Measurements from ENCODE around the gene PIAS4.
A peak's percentile ranks its signal among the peaks of the same experiment; 100 is the strongest.

PIAS4 gene

GRCh38 chr19:4063369-4064148 lies 56.0 kb downstream of the PIAS4 start:
- DNase-seq (ENCODE audit: low read depth) = no peak
- TF ChIP-seq, protein P1, sequence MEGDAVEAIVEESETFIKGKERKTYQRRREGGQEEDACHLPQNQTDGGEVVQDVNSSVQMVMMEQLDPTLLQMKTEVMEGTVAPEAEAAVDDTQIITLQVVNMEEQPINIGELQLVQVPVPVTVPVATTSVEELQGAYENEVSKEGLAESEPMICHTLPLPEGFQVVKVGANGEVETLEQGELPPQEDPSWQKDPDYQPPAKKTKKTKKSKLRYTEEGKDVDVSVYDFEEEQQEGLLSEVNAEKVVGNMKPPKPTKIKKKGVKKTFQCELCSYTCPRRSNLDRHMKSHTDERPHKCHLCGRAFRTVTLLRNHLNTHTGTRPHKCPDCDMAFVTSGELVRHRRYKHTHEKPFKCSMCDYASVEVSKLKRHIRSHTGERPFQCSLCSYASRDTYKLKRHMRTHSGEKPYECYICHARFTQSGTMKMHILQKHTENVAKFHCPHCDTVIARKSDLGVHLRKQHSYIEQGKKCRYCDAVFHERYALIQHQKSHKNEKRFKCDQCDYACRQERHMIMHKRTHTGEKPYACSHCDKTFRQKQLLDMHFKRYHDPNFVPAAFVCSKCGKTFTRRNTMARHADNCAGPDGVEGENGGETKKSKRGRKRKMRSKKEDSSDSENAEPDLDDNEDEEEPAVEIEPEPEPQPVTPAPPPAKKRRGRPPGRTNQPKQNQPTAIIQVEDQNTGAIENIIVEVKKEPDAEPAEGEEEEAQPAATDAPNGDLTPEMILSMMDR (IDR thresholded peaks at IDR 0.05; ENCODE audit: low read length, missing control alignments) = peak; percentile 4
- H3K4me3 ChIP-seq (replicated peaks; ENCODE audit: low read depth, low read length) = peak overlapping the region; percentile 72

- TF ChIP-seq, protein P1 (IDR thresholded peaks at IDR 0.05; ENCODE audit: low read length, missing control alignments) = no peak
- peak; percentile 38 for DNase-seq (ENCODE audit: low read depth)
- H3K4me3 ChIP-seq (replicated peaks; ENCODE audit: low read depth, low read length) = peak overlapping the region; percentile 72
Observed at GRCh38 chr19:4064149-4064495, 56.6 kb downstream of the PIAS4 start.

DNA sequence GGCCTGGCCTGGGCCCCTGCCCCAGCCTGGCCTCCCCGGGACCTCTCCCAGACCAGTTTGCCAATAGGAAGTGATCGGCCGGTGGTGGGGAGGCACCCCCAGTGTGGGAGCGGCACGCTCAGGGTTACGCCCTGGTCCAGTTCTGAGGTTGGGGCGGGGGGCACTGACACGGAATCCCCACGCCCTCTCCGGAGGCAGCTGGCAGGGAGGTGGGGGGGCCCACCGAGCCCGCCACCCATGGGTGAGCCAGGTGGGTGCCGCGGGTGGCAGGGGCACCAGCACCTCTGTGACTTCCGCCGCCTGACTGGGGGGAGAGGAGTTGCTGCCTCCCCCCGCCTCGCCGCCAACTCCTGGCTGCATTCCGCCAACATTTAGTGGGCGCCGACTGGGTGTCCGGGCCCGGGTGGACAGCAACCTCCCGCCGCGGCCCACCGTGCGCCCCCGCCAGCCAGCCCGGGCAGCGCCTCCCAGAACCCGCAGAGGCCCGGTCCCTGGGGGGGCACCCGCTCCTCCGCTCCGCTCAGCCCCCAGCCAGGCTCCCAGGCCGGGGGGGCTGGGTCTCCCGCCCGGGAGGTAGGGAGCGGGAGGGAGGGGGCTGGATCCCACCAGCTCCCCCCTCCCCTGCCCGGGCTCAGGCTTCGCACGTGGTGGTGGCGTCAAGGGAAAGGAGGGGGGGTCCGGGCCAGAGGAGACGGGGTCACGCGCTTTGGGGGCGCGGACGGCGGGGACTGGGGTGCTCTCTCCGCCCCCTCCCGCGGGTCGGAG lies 57.1 kb downstream of the PIAS4 start:
- peak overlapping the region; percentile 72 for H3K4me3 ChIP-seq (replicated peaks; ENCODE audit: low read depth, low read length)
- TF ChIP-seq, protein P1 (IDR thresholded peaks at IDR 0.05; ENCODE audit: low read length, missing control alignments) = no peak
- no peak for DNase-seq (ENCODE audit: low read depth)

- TF ChIP-seq, protein P1 (IDR thresholded peaks at IDR 0.05; ENCODE audit: low read length, missing control alignments) = no peak
- peak; percentile 99 for DNase-seq (ENCODE audit: low read depth)
- peak overlapping the region; percentile 79 for H3K4me3 ChIP-seq (replicated peaks; ENCODE audit: low read depth, low read length)
Observed at GRCh38 chr19:4065430-4066175, 58.1 kb downstream of the PIAS4 start.

- TF ChIP-seq, protein P1 (IDR thresholded peaks at IDR 0.05; ENCODE audit: low read length, missing control alignments) = no peak
- H3K4me3 ChIP-seq (replicated peaks; ENCODE audit: low read depth, low read length) = peak overlapping the region; percentile 79
- no peak for DNase-seq (ENCODE audit: low read depth)
Observed at GRCh38 chr19:4066176-4066606, 58.7 kb downstream of the PIAS4 start.

DNA sequence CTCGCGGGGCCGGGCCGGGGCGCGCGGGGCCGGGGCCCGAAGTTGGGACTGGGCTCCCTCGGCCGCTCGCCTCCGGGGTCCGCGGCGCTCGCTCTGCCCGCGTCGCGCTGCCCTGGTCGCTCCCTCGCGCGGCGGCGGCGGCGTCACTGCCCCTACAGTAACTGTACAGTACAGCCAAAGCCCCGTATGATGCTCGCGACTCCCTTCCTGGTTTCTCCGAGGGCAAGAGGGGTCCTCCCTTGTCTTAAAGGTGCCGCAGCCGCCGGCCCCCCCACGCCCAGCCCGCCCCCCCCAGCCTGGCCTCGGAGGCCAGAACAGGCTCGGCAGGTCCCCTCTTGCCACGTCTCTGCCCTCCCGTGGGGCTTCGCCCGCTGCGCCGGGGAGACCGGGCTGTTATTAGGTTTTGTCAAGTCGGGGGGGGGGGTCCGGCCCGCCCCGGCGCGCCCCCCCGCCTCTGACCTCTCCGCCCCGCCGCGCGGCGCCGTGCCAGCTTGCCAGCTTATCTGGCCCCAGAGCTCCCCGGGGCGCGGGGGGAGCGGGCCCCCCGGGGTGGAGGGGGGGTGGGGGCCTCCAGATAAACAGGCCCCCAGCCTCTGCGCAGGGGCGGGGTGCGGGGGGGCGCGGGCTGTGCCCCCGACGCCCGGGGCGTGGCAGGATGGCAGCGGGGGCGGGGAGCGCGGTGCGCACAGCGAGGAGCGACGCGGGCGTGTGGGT lies 59.3 kb downstream of the PIAS4 start, which contains the start of gene ZBTB7A:
TSS of gene ZBTB7A (minus strand) at position 218 of the 714 bp plus-strand sequence. CDS start 11,667 bp downstream, outside the sequence.
- H3K4me3 ChIP-seq (replicated peaks; ENCODE audit: low read depth, low read length) = peak within 1 kb of the TSS; percentile 79
- peak; percentile 73 for DNase-seq (ENCODE audit: low read depth)
- TF ChIP-seq, protein P1 (IDR thresholded peaks at IDR 0.05; ENCODE audit: low read length, missing control alignments) = no peak

Data from fibroblast of pulmonary artery (primary cell).